HPDE6-E6E7 (cell line): Measurements from ENCODE around the gene SLC43A3.
"Not testable (repeated sequence)": the region's sequence is repeated elsewhere in the genome, so short reads cannot be mapped to it uniquely, and the experiment has no call there.

Source experiments
- DNase-seq: peaks from one replicate; pipeline ENCODE4 v3.0.0; 2011; ENCODE audit warnings: missing footprints; ENCODE audit errors: extremely low spot score

SLC43A3 gene

GRCh38 chr11:57459164-57460021 lies 32.5 kb upstream of the SLC43A3 start:
- no peak for DNase-seq

GRCh38 chr11:57458410-57459163 lies 31.7 kb upstream of the SLC43A3 start:
- no peak for DNase-seq

DNA sequence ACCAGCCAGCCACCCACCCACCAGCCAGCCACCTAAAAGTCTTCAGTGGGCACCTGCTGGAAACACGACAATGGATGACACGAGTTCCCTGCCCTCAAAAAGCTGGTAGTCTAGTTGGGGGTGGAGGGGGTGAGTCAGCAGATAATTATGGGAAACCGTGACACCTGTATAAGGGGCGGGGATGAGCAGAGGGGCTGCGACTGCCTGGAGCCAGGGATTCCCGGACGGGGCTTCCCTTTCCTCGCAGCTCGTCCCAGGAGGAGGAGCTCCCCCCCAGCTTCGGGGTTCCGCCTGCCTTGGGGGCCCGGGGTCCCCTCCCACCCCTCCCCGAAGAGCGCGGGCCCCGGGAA lies 31.1 kb upstream of the SLC43A3 start:
- DNase-seq = no peak

GRCh38 chr11:57457643-57458023 lies 30.7 kb upstream of the SLC43A3 start:
- DNase-seq = no peak

DNA sequence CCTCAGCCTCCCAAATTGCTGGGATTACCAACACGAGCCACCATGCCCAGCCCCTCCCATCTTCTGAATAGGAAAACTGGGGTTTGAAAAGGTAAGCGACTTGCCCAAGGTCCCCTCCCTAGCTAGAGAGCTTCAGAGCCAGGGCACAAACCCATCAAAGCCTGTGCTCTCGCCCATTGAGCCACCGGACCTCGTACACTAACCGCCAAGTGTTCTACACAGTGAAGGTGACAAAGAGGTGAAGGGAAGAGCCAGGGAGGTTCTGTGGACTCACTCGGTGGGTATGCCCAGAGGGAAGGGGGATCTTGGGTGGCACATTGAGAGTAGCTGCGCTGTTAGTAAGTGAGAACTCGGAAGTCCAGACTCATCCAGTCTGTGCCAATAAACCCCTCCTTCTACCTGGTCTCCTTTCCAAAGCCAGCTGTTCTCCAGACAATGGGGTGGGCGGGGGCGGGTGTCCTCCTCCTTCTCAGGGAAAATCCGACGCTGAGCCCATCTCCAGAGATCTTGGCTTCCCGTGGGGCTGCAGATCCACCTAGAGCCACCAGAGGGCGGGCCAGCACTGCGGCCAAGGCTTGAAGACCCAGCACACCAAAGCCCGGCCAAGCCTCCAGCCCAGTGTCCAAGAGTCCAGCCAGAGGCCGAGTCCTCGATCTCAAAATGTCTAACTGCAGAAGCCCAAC lies 30.2 kb upstream of the SLC43A3 start:
- DNase-seq = peak; percentile 76

DNA sequence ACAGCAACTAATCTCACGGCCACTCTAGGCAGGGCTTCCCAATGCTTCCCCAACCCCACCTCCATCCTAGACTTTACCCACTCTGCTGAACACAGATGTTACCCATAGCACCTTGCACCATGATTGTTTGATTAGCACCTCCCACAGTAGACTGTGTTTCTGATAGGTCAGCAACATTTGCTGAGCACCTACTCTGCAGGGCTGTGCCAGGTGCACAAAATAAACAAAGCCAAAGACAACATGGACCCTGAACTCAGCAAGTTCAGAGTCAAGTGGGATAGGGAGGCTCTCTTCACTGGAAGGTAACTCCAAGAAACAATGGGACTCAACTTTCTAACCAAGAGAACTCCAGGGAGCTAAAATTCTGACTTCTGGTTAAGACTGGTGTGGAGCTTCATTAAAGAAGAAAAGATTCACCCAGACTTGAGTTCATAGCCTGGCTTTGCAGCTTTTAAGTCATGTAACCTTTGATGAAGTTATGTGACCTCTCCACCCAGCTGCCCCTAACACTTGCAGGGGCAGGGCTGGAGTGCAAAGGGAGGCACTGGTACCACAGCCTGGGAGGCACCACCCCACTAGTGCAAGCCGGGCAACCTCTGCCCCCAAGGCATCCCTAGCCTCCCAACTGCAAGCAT lies 26.7 kb upstream of the SLC43A3 start:
- DNase-seq = no peak

DNA sequence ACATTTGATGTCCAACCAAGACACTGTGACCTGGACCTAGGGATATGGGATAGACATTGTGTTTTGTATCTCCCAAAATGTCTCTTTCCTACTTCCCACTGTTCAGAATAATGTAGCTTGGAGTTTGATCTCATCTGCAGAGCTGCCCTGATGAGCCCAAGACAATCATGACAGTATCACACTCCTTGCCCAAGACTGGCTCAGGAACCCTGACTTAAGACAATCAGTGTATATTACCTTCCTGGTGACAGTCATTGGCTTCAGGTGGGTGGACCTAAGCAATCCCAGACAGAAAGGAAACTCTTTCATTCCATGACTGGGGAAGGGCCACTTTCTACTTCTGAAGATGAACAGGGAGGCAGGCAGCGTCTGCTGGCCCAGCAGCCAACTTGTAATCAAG lies 19.1 kb upstream of the SLC43A3 start:
- DNase-seq = no peak

- DNase-seq = not testable (repeated sequence)
These were observed 18.1 kb upstream of the SLC43A3 start for GRCh38 chr11:57445122-57445394.

- no peak for DNase-seq
These were observed 17.6 kb upstream of the SLC43A3 start for GRCh38 chr11:57444362-57445121.

DNA sequence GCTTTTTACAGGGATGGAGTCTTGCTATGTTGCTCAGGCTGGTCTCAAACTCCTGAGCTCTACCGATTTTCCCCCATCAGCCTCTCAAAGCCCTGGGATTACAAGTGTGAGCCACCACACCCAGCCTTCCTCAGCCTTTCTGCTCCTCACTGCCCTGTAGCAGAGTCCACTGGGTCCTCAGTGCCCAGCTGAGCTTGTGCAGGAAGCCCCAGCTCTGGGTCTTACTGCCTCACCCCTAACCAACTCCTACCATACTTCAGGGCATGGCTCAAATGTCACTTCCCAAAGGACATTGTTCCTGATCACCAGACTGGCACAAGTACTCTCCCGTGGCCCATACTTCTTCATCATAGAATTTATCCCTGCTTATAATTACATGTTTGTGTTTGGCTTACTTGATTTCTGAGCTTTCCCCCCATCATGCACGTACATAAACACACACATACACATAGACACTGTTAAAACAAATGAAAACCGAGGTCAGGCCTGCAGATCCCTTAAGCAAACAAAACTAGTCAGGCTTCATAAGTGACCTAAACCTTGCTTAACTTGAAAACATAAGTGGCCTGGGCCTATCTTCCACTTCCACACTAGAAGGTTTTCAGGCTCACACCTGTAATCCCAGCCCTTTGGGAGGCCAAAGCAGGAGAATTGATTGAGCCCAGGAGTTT lies 14.0 kb upstream of the SLC43A3 start:
- no peak for DNase-seq

DNA sequence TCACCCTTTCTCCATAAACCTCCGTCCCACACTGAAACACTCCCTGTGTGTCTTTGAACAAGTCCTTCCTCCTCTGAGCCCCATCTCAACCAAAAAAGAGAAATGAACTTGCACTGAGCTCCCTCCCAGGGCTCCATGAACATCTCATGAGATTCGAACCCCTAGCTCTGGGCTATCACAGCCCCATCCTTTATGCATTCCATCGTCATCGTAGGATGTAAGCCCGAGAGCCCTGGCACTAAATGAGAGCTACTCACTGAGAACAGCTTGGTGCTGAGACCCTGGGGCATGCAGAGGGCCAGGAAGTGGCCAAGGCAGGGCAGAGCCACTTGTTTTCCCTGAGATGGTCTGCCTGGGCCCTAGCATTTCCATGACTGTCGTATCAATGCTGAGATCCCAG lies 12.9 kb upstream of the SLC43A3 start:
- no peak for DNase-seq

DNA sequence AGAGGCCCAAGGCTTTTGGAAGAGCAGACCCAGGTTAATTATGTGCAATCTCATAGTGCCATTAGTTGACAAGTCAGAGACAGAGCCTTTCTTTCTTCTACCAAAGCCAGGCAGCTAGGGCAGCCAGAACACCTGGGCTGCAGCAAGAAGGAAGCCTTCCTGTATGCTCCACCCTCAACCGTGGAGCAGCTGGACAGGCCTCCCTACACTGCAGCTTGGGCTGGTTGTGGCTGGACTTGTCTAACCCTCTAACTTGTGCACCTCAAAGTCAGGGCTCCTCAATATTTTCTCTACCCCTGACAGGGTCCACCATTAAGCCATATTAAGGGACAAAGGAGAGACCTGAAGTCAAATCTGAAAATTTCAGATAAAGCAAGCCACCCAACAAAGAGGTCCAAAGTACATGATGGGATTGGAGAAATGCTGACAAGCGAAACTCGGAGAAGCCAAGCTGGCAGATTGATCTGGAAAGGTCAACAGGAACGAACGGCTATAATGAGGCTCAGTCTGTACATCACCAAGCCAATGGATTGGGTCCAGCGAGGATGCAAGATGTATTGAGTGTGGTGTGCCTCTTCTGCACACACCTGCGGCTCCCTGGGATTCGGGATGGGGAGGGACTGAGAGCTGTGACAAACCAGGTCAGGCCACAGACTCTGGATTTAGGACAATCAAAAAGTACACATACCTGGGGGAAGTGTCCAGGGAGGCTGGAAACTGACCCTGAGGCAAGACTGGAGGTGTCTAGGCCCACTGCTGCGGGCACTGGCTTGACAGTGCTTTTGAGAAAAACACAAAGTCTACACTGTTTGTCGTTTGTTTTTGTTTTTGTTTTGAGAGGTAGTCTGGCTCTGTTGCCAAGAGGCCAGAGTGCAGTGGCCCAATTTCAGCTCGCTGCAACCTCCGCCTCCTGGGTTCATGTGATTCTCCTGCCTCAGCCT lies 11.7 kb upstream of the SLC43A3 start:
- no peak for DNase-seq

- DNase-seq = no peak
These were observed 9.1 kb upstream of the SLC43A3 start for GRCh38 chr11:57436031-57436430.

DNA sequence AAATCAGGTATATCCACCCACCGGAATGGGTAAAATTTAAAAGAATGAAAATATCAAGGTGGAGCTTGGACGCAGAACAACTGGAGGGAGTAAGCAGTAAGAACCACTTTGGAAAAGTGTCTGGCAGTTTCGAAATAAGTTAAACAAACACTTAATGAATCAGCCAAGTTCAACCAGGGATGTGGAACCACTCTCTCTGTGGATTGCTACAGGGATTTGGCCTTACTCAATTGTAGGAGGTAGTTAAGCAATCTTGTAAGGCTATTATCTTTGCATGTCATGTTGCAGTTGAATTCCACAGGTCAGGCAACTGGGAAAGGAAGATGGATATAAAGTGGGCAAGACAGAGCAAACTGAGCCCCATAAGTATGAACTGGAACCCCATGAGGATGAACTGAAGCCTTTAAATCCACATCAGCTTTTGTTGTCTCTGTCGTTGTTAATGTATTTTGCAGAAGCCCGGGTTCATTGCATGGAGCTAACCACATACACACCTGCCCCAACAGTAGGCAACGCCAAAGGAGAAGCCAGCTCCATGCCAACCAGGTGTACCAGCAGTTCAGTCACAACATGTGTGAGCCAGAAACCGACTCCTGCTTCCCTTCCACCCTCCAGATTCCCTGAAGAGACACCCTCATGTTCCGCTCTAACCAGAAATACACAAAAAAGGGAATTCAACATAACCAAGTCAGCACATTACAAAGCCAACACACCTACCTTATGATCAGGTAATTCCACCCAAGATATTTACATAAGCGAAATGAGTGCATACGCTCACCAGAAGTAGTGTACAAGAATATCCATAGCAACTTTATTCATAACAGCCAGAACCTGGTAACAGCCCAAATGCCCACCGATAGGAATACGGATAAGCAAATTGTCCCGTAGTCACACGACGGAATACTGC lies 8.0 kb upstream of the SLC43A3 start:
- peak; percentile 79 for DNase-seq

DNA sequence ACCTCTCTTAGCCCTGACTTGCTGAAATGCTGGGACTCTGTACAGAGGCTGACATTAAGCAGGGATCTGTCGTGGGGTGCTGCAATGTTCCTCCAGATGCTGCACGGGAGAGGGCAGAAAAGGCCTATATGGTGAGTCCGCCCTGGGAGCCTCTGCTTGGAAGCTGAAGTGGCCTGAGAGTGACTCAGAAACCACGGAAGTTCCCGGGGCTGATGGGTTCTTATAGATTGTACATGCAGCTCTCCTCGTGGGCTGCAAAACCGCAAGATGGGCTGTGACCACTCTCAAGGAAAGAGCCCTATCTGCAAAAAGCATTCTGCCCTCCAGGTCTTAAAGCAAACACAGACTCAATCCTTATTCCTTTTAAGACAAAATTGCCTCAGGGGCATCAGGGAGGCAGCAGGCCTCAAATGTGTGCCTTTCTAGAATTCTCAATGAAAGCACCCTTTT lies 5.8 kb upstream of the SLC43A3 start:
- DNase-seq = no peak

GRCh38 chr11:57432149-57432561 lies 5.2 kb upstream of the SLC43A3 start:
- no peak for DNase-seq

DNA sequence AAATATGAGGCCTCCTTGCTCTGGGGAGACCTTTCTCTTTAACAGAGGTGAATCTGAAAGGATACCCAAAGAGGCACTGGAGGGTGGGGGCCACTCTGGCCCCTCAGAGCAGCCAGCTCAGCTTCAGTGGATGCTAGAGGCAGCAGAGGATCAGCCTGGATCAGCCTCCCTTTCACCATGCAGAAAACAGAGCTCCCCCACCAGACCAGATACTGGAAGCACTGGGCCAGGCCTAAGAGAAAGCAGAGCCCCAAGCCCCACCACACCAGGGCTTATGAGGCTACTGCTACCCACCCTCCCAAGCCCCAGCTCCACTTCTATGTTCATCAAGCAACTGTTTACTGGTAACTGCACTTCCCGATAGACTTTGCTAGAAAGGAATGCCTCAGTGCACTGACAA lies 4.0 kb upstream of the SLC43A3 start:
- DNase-seq = no peak

GRCh38 chr11:57429946-57430345 lies 3.0 kb upstream of the SLC43A3 start:
- no peak for DNase-seq

DNA sequence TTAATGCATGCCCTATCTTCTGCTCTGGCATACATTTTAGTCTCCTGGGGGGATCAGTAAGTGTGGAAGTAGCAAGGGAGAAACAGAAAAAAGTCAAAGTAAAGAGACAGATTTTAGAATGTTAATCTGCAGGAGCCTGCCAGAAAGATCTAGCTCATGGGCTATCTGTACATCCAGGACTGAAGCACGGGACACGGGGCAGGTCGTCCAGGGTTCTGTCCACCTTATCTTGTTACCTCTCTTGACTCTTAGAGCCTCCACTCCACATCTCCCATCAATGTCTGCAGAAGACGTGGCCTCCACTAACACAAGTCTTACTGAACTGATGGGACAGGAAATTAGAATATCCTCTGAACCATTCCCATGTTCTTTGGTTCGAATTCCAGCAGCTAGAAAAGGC lies 1.7 kb upstream of the SLC43A3 start:
- no peak for DNase-seq
